RWPE2 (cell line): ENCODE measurements around the gene CLCN6.

Experiments
- ATAC-seq: fragments of 200-7000 bp; cut with Tn5 transposase; 3 replicates; pipeline ENCODE4 v1.9.1; 2021; ENCODE audit warnings: low read depth
- DNase-seq: peaks from one replicate; pipeline ENCODE4 v3.0.0-alpha.2; 2020; ENCODE audit warnings: low spot score
- H3K27ac ChIP-seq: fragments of 450-650 bp; 2 replicates; pipeline ENCODE4 v1.5.1; 2017; ENCODE audit warnings: mild to moderate bottlenecking; ENCODE audit not compliant: poor library complexity, severe bottlenecking
- H3K27me3 ChIP-seq: fragments of 250-450 bp; sonication (Bioruptor Pico); 2 replicates; pipeline ENCODE4 v1.5.1; 2021; ENCODE audit warnings: mild to moderate bottlenecking, moderate library complexity; ENCODE audit not compliant: insufficient read depth, poor library complexity, severe bottlenecking
- H3K36me3 ChIP-seq: fragments of 250-450 bp; sonication (Bioruptor Pico); 2 replicates; pipeline ENCODE4 v1.5.1; 2020; ENCODE audit warnings: low read depth, mild to moderate bottlenecking, moderate library complexity
- H3K4me1 ChIP-seq: fragments of 250-450 bp; sonication (Bioruptor Pico); 2 replicates; pipeline ENCODE4 v1.5.1; 2021; ENCODE audit warnings: mild to moderate bottlenecking, moderate library complexity; ENCODE audit not compliant: insufficient read depth, poor library complexity, severe bottlenecking
- H3K4me3 ChIP-seq: fragments of 250-450 bp; sonication (Bioruptor Pico); 2 replicates; pipeline ENCODE4 v1.5.1; 2021; ENCODE audit warnings: mild to moderate bottlenecking, moderate library complexity; ENCODE audit not compliant: severe bottlenecking
- H3K9me3 ChIP-seq: fragments of 250-450 bp; sonication (Bioruptor Pico); 2 replicates; pipeline ENCODE4 v1.5.1; 2021; ENCODE audit warnings: mild to moderate bottlenecking, moderate library complexity; ENCODE audit not compliant: severe bottlenecking
- TF ChIP-seq, protein P1 (sequence below): fragments of 450-650 bp; IDR thresholded peaks from one replicate; pipeline ENCODE4 v1.5.1; 2017; ENCODE audit warnings: mild to moderate bottlenecking, moderate library complexity; ENCODE audit not compliant: poor library complexity, severe bottlenecking

Gene CLCN6

DNA sequence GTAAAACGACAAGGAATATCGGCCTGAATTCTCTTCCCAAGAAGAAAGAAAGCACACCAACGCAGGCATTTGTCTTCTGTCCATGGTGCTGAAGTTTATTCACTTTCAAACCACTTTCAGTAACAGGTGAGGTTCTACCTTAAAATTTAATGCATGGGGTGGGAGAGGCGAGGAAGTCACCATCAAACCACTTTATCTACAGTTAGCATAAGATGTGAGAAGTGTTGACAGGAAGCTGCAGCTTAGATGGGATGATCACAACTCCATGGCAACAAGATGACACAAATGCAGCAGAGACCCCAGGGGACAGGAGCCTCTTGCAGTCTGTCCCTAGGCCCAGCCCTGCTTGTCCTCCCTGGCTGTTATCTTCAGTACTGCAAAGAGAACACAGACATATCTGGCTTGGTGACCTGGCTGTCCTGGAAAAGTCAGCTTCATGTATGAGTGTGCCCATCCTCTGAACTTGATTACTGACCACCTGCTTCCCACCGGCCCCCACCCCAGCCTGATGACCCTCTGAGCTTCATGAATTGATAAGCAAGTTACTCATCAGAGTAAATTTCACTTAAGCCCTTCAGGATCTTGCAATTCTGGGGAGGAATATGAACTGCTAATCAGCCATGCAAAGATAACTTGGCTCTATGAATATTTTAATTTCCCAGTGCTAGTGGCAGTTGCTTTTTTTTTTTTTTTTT, 39.8 kb downstream of the CLCN6 start:
- no peaks in the 10 kb centered on the region for H3K9me3 ChIP-seq
- H3K36me3 ChIP-seq: peaks cover 38% of the 10 kb centered on the region
- H3K4me3 ChIP-seq: no peak overlapping the region
- no peaks in the 10 kb centered on the region for H3K4me1 ChIP-seq
- DNase-seq (no peak), ATAC-seq (peak; percentile 39; the same call in 1 of the 3 replicates)
- H3K27ac ChIP-seq: no peak overlapping the region
- TF ChIP-seq, protein P1, sequence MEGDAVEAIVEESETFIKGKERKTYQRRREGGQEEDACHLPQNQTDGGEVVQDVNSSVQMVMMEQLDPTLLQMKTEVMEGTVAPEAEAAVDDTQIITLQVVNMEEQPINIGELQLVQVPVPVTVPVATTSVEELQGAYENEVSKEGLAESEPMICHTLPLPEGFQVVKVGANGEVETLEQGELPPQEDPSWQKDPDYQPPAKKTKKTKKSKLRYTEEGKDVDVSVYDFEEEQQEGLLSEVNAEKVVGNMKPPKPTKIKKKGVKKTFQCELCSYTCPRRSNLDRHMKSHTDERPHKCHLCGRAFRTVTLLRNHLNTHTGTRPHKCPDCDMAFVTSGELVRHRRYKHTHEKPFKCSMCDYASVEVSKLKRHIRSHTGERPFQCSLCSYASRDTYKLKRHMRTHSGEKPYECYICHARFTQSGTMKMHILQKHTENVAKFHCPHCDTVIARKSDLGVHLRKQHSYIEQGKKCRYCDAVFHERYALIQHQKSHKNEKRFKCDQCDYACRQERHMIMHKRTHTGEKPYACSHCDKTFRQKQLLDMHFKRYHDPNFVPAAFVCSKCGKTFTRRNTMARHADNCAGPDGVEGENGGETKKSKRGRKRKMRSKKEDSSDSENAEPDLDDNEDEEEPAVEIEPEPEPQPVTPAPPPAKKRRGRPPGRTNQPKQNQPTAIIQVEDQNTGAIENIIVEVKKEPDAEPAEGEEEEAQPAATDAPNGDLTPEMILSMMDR: no peak
- no peaks in the 10 kb centered on the region for H3K27me3 ChIP-seq

DNA sequence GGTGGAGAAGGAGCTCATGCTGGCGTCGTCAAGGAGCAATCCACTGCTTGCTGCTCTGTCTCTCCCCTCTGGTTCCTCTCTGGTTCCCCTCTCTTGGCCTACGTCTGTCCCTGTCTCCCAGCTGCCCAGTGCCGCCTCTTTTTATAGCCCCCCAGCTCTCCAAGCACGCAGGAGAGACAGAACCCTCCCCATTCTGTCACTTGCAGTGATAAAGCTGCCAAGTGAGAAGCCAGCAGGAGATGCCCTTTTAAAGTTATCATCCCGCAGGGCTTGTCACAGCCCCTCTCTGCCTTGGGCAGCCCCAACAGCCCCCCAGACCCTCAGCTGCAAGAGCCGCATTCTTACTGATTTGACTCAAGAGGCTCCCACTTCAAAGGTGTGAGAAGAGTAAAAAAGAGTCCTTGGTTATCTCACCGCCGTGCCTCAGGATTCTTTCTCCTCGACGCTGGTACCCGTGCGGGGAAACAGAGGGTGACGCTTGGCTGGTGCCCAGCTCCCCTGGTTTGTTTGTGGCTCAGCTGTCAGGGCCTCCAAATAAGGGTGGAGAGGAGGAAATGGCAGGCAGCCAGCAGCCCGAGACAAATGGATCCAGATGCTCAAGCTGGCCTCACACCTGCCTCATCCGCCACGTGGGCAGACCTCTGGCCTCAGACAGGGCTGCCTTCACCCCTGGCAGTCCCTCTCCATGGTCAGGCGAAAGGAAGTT, 41.8 kb downstream of the CLCN6 start, which contains the start of gene NPPA:
Gene NPPA, minus strand, starts transcription at position 117 of the 706 bp plus-strand sequence. Its CDS starts 99 bp downstream, at position 18.
- ATAC-seq (no peak), DNase-seq (no peak)
- no peaks in the 10 kb centered on the region for H3K9me3 ChIP-seq
- no peaks in the 10 kb centered on the region for H3K27me3 ChIP-seq
- no peaks in the 10 kb centered on the region for H3K4me1 ChIP-seq
- TF ChIP-seq, protein P1: no peak
- H3K27ac ChIP-seq: no peak within 1 kb of the TSS
- peaks cover 17% of the 10 kb centered on the region for H3K36me3 ChIP-seq
- H3K4me3 ChIP-seq: no peak within 1 kb of the TSS

DNA sequence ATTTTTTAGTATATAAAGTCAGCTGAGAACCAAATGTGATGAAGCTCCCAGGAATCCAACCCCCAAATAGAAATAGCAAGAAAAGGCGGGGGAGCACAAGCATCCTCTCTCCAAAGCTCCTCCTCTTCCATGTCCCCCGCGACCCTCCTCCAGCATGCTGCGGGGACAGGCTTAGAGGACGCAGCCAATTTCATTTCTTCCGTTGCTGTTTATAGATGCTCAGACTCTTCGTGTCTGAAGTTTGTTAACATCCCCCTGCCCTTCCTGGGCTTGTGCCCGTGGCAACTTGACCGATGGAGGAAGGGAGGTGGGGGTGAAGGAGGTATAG, 42.3 kb downstream of the CLCN6 start:
- DNase-seq (no peak), ATAC-seq (no peak)
- Histone ChIP-seq H3K9me3 (no peaks in the 10 kb centered on the region), H3K4me3 (no peak overlapping the region), H3K27ac (no peak overlapping the region), H3K36me3 (peaks cover 17% of the 10 kb centered on the region), H3K4me1 (no peaks in the 10 kb centered on the region), H3K27me3 (no peaks in the 10 kb centered on the region)
- TF ChIP-seq, protein P1: no peak

DNA sequence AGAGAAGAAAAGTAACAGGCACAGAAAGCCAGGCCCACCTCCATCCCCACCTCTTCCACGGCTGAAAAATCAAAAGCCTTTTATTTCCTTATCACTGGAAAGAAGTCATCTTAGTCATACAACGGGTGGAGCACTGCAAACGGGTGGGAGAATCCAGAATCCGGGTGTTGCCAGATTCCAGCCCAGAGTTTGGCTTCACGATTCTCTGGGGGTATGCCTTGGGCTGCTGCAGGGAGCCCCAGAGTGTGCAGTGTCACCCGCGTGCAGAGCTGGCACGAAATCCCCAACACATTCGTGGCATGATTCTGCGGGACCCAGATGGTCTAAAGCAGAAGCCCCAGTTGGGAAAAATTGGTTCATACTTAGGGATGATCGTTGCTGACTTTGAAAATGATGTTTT, 44.2 kb downstream of the CLCN6 start:
- DNase-seq (no peak), ATAC-seq (no peak)
- H3K36me3 ChIP-seq: 0 out of 2 replicates have a peak, but pooled peaks cover 3% of the 10 kb centered on the region
- H3K27ac ChIP-seq: no peak overlapping the region
- no peaks in the 10 kb centered on the region for H3K27me3 ChIP-seq
- no peak overlapping the region for H3K4me3 ChIP-seq
- TF ChIP-seq, protein P1: no peak
- no peaks in the 10 kb centered on the region for H3K4me1 ChIP-seq
- no peaks in the 10 kb centered on the region for H3K9me3 ChIP-seq

DNA sequence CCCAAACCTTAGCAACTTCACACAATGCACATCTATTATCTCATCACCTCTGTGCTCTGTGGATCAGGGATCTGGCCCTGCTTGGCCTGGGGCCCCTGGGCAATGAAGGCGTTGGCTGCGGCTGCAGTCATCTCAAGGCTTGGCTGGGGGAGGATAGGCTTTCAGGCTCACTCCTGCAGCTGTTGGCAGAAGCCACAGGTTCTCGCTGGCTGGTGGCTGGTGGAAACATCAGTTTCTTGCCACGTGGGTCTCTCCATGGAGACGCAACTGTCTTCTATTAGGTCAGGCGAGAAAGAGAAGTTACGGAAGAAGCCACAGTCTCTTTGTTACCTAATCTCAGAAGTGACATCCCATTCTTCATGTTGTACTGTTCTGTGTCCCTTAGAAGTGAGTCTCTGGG, 45.2 kb downstream of the CLCN6 start:
- TF ChIP-seq, protein P1: no peak
- Histone ChIP-seq H3K27ac (no peak overlapping the region), H3K27me3 (peaks cover under 1% of the 10 kb centered on the region), H3K4me1 (no peaks in the 10 kb centered on the region), H3K9me3 (no peaks in the 10 kb centered on the region), H3K36me3 (no peaks in the 10 kb centered on the region), H3K4me3 (no peak overlapping the region)
- no peak for DNase-seq
- ATAC-seq: no peak
